GM21528 (cell line): ENCODE data around the gene AOAH.

ENCODE experiments used
- ATAC-seq: cut with Tn5 transposase; IDR thresholded peaks from one replicate; pipeline ENCODE4 v1.9.1; 2021; ENCODE audit warnings: mild to moderate bottlenecking, moderate library complexity; ENCODE audit not compliant: unreplicated experiment, low FRiP score

Gene AOAH

GRCh38 chr7:36638140-36638539, 86.2 kb downstream of the AOAH start:
- ATAC-seq = no peak

- no peak for ATAC-seq
These were observed 86.9 kb downstream of the AOAH start for GRCh38 chr7:36637417-36637816.

GRCh38 chr7:36636126-36636525, 88.2 kb downstream of the AOAH start:
- ATAC-seq = no peak

GRCh38 chr7:36635091-36635490, 89.2 kb downstream of the AOAH start:
- no peak for ATAC-seq

DNA sequence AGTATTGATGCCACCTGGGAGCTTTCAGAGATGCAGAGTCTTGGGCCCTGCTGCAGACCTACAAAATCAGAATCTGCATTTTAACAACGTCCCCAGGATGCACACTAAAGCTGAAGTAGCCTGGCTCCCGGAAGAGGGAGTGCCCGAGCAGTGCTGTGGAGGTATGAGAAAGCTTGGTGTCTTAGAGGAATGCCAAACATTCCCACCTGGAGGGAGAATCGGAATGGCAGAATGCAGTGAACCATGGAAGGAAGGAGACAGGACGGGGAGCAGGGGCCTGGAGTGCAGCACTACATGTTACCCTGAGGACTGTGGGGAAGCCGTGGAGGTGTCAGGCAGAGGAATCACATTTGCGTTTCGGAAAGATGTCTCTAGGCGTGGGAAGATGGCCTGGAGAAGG, 90.9 kb downstream of the AOAH start:
- ATAC-seq = no peak

GRCh38 chr7:36630112-36630650, 94.1 kb downstream of the AOAH start:
- ATAC-seq = no peak

DNA sequence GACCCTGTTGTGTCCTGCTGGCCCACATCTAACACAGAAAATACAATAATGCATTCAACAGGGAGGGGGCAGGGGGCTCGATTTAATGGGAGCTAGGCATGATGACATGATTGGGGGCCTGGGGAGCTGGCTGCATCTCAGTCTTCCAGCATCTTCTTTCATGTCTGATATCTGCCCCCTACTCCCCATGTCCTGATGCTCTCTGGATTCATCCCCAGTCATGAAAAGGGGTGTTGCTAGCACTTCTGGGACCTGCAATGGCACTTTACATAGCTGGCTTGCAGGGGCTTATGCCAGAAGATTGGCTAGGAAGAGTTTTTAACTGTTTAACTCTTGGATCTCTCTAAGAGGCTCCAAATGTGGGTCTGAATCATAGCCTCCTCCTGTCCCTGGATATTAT, 94.9 kb downstream of the AOAH start:
- ATAC-seq = no peak

- no peak for ATAC-seq
These were observed 96.5 kb downstream of the AOAH start for GRCh38 chr7:36627836-36628235.

- no peak for ATAC-seq
These were observed 98.2 kb downstream of the AOAH start for GRCh38 chr7:36626111-36626510.

DNA sequence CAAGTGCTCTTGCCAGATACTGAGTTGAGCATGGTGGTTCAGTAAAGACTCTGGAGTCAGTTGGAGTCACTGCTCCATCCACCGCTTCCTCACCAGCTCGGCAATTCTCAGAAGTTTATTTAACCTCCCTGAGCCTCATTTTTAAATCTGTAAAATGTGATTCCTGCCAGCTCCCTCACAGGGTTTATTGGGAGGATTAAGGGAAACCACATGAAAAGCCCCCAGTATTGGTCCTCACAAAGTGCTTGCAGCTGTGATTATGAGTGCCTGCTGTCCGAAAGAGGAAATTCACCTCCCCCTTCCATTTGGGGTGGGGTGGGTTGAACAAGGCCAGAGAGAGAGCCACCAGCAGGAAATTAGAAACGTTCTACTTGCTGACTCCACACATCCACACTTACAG, 99.0 kb downstream of the AOAH start:
- no peak for ATAC-seq

DNA sequence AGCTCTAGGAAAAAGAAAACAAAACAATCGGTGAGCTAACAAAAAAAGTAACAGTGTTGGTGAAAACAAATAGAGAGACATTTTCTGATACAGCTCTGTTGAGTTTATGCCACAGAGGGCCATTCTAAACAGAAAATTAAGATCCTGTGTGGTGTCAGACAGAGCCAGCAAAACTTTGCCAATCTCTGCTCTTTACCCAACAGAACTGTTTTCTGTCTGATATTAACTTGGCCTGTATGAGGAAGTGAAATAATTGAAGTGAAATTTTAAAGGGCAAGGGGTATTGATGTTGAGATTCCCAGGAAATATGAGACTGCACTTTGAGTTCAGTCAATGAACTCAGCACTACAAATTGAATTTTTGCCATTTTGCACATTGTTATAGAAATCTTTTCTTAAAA, 101.0 kb downstream of the AOAH start:
- no peak for ATAC-seq

DNA sequence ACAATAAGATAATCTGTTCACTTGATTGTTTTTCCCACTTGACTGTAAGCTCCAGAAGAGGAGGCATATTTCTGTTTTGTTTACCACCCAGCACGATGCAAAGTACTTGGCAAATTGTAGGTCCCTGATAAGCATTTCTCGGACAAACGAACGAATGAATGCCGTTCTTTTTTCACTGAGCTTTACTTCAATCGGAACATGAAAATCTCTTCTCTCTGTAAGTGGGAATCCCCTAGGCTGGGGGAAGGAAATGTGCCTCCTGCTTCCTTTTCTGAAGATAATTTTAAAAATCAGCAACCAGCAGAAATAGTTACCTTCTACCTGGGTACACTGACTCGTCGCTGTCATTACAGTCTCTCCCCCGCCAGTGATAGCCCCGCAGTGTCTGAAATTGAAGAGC, 102.9 kb downstream of the AOAH start:
- ATAC-seq = no peak

DNA sequence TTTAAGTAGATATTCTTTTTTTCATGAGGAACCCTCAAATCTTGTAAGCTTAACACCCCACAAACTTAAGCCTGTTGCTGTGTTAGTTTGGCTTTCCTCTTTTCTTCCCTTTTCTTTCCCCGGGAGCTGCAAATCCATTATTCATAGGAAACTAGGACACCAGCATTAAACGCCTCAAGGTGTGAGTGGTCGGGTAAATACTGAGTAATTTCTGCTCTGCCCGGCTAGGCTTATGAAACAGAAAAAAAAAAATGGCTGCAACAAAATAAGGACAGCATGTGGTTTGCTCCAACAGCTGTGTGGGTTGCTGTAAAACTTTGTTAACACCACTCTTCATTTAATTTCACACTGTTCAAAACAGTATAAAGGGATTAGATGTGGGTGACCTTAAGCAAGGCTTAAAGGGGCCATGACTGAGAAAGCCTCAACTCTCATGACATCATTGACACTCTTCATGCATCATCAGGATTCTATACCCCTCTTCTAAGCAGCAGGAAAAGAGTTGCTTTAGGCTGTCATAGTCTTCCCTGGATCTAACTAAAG, 104.1 kb downstream of the AOAH start:
- ATAC-seq = no peak

- ATAC-seq = no peak
These were observed 106.9 kb downstream of the AOAH start for GRCh38 chr7:36617408-36617807.

DNA sequence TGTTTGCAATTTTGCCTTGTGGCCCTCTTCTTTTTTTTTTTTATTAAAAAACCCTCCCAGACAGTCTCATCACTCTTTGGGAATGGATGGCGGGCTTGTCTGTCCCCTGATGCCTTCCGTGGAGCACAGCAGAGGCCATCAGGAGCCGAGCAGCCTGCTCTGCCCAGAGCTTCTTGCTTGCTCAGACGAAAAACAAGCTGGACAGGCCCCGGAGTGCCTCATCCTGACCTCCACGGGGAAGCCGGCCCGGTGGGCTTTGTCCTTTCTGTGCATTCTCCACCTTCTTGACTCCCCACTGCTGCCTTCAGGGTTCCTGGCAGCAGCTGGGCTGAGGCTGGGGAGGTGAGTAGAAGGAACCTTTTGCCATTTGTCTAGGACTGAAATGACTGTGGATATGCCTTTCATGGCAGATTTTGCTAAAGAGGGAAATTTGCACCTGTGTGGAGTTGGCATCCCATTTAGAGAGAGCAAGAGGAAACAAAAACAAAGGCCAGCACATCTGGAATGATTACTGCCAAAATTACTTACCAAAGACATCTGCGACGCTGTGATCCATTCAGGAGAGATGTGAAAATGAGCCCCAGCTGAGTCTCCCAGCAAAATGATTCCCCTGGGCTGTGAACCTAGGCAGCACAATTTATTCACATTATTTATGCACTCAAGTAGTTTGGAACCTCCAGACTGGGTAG, 108.3 kb downstream of the AOAH start:
- ATAC-seq = no peak

DNA sequence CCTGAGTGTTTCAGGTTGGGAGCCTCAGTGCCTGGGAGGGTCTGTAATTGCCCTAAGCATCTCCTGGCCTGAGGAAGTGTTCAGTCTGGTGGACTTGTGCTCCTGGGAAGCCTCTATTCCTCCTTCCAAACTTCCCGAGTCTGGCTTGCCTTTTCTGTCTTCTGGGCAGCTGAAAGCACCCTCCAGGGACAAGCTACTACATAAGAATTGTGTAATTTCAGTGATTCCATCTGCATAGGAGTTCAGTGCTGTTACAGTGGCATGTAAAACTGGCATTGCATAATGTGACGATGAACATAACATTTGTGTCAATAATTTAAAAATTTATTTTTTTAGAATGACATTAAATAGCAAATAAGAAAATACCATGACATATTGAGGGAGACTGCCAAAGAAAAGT, 109.3 kb downstream of the AOAH start:
- no peak for ATAC-seq

- no peak for ATAC-seq
These were observed 111.2 kb downstream of the AOAH start for GRCh38 chr7:36613031-36613614.

DNA sequence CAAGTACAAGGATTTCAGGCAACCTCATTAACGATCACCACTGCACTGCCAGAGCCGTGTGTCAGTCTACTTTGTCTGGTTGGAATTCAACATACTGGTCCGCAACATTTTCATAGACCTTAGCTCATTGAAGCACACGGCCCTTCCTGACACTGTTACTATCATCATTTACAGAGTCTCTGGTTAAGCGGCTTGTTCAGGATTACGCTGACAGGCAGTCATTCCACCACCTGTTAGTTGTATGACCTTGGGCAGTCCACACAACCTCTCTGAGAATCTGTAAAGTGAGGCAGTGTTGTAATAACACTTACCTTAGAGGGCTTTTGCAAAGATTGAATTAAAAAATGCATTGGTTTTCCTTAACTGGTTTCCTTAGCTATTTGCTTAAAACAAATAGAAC, 112.6 kb downstream of the AOAH start:
- ATAC-seq = no peak

GRCh38 chr7:36607721-36608095, 116.6 kb downstream of the AOAH start:
- ATAC-seq = no peak

- no peak for ATAC-seq
These were observed 117.1 kb downstream of the AOAH start for GRCh38 chr7:36606976-36607720.
